ENCODE measurements around the gene LYG2. TPM values are rescaled to one million over a fixed set of nuclear protein-coding genes. Genes with fewer than 3 reads are reported as not detected.
"Not testable (repeated sequence)": the region's sequence is repeated elsewhere in the genome, so short reads cannot be mapped to it uniquely, and the experiment has no call there.

LYG2 gene
- total and polyA plus RNA-seq, 4 experiments from 2014 or later: not detected

DNA sequence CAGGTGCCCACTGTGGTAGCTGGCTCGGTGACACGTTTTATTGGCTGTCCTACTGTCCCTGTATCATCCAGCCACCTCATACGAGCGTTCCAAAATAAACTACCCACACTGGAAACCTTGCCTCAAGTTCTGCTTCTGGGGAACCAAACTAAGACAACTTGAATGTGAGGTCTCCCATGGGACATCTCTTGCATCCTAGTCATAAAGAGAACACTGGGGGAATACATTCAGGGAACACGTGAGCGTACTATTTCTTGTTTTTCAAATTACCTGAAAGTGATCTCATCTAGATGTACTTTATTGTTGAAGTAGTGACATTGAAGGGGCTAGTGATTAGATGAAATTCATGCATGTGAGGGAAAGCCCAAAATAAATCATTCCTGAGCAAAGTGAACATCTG lies 15.0 kb downstream of the LYG2 start:
- POLR2A ChIA-PET (ENCODE audit: partially characterized antibody): no interaction called here

DNA sequence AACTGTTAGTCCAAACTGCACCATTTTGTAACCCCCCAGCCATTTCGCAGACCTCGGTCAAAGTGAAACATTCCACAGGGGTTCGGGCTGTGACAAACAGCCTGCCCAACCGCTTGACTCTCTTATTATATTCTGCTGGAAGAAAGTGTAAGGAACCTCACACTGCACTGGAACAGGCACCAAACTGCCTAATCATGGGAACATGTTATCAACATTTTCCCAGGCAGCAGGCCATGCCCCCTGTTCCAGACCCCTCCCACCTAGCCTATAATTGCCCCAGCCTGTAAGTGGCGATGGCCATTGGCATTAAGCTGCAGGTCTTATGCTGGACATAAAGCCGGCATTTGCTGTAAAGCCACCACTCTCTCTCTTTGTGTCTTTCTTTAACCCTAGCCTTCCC lies 16.9 kb downstream of the LYG2 start:
- Mint-ChIP-seq H3K4me1 (no peaks in the 10 kb centered on the region), H3K4me3 (no peak overlapping the region), H3K27ac (no peak overlapping the region), H3K9me3 (peaks cover 0 to 6% (median 2%) of the 10 kb centered on the region in 8 donors), H3K27me3 (no peaks in the 10 kb centered on the region), H3K36me3 (peaks cover 0 to 4% of the 10 kb centered on the region in 2 donors)
- no peak overlapping the region for H3K27ac ChIP-seq (ENCODE audit: low read depth, low read length)
- intact Hi-C loops (cut with micrococcal nuclease): no loop called here
- no peak overlapping the region for H3K4me3 ChIP-seq (ENCODE audit: low read length in 2 of 2)
- no peaks in the 10 kb centered on the region for H3K4me1 ChIP-seq (ENCODE audit: insufficient read depth, low read length)
- POLR2A ChIA-PET (ENCODE audit: partially characterized antibody): no interaction called here
- CTCF ChIA-PET (ENCODE audit: partially characterized antibody): no interaction called here
- H3K27me3 ChIP-seq (ENCODE audit: insufficient read depth, low read length): no peaks in the 10 kb centered on the region
- no peaks in the 10 kb centered on the region for H3K9me3 ChIP-seq (ENCODE audit: control insufficient read depth in 1 of 2, low read length in 2 of 2)
- DNase-seq: no peak
- H3K36me3 ChIP-seq (ENCODE audit: insufficient read depth, low read length): no peaks in the 10 kb centered on the region

More for the DNA sequence above, 15.0 kb downstream of the LYG2 start:
- no peak overlapping the region for H3K4me3 Mint-ChIP-seq
- intact Hi-C loops (cut with micrococcal nuclease): no loop called here
- H3K36me3 Mint-ChIP-seq: peaks cover 2 to 7% of the 10 kb centered on the region in 2 donors
- H3K36me3 ChIP-seq (ENCODE audit: insufficient read depth, low read length): no peaks in the 10 kb centered on the region
- H3K27me3 Mint-ChIP-seq: no peaks in the 10 kb centered on the region
- no peak for DNase-seq
- no peak overlapping the region for H3K4me3 ChIP-seq (ENCODE audit: low read length in 2 of 2)
- peaks cover 0 to 2% (median 0%) of the 10 kb centered on the region in 8 donors for H3K9me3 Mint-ChIP-seq
- no peaks in the 10 kb centered on the region for H3K9me3 ChIP-seq (ENCODE audit: control insufficient read depth in 1 of 2, low read length in 2 of 2)
- CTCF ChIA-PET (ENCODE audit: partially characterized antibody): no interaction called here
- no peak overlapping the region for H3K27ac Mint-ChIP-seq
- no peaks in the 10 kb centered on the region for H3K4me1 ChIP-seq (ENCODE audit: insufficient read depth, low read length)
- no peaks in the 10 kb centered on the region for H3K4me1 Mint-ChIP-seq
- no peaks in the 10 kb centered on the region for H3K27me3 ChIP-seq (ENCODE audit: insufficient read depth, low read length)
- no peak overlapping the region for H3K27ac ChIP-seq (ENCODE audit: low read depth, low read length)

DNA sequence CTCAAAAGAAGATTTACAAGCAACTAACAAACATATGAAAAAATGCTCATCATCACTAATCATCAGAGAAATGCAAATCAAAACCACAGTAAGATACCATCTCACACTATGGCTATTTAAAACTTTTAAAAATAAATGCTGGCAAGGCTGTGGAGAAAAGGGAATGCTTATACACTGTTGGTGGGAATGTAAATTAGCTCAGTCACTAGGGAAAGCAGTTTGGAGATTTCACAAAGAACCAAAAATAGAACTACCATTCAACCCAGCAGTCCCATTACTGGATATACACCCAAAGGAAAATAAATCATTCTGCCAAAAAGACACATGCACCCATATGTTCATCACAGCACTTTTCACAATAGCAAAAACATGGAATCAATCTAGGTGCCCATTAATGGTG lies 22.3 kb downstream of the LYG2 start:
- H3K27me3 Mint-ChIP-seq; DNase-seq; H3K4me3 ChIP-seq (ENCODE audit: low read length in 2 of 2); H3K36me3 ChIP-seq (ENCODE audit: insufficient read depth, low read length); H3K36me3 Mint-ChIP-seq; H3K27me3 ChIP-seq (ENCODE audit: insufficient read depth, low read length); CTCF ChIA-PET (ENCODE audit: partially characterized antibody); H3K9me3 ChIP-seq (ENCODE audit: control insufficient read depth in 1 of 2, low read length in 2 of 2); H3K27ac Mint-ChIP-seq; intact Hi-C loops (cut with micrococcal nuclease); H3K4me3 Mint-ChIP-seq; POLR2A ChIA-PET (ENCODE audit: partially characterized antibody); H3K4me1 Mint-ChIP-seq; H3K4me1 ChIP-seq (ENCODE audit: insufficient read depth, low read length); H3K27ac ChIP-seq (ENCODE audit: low read depth, low read length): not testable (repeated sequence)
- H3K9me3 Mint-ChIP-seq: peaks cover 2 to 31% (median 25%) of the 10 kb centered on the region in 8 donors

DNA sequence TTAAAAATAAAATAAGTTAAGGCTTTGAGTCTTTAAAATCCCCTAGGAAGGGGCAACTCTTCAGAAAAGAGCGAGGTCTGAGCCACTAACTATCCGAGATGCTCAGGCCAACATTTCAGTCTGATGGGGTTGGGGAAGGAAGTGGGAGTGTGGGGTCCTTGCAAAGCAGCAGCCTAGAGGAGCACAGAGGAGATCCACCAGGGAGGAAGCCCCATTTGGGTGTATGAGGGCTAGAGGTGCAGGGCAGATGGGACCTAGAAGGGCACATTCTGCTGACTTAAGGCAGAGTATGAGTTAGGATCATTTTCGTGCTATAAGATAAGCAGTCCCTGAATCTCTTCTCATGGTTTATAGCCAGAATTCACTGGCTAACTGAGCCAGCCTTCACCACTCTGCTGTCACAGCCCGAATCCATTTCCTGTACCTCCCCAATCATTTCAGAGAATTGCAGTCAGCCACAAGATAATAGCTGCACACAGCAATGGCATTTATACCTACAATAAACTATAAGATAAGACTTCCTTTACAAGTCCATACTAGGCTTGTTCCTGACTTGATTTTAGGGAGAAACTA lies 37.5 kb downstream of the LYG2 start:
- POLR2A ChIA-PET (ENCODE audit: partially characterized antibody): no interaction called here
- H3K27me3 Mint-ChIP-seq: no peaks in the 10 kb centered on the region
- Histone ChIP-seq H3K4me3 (ENCODE audit: low read length in 2 of 2) (no peak overlapping the region), H3K9me3 (ENCODE audit: control insufficient read depth in 1 of 2, low read length in 2 of 2) (no peaks in the 10 kb centered on the region), H3K27ac (ENCODE audit: low read depth, low read length) (no peak overlapping the region), H3K36me3 (ENCODE audit: insufficient read depth, low read length) (no peaks in the 10 kb centered on the region), H3K27me3 (ENCODE audit: insufficient read depth, low read length) (no peaks in the 10 kb centered on the region), H3K4me1 (ENCODE audit: insufficient read depth, low read length) (no peaks in the 10 kb centered on the region)
- DNase-seq: no peak
- intact Hi-C loops (cut with micrococcal nuclease): no loop called here
- H3K27ac Mint-ChIP-seq: no peak overlapping the region
- H3K4me3 Mint-ChIP-seq: no peak overlapping the region
- CTCF ChIA-PET (ENCODE audit: partially characterized antibody): no interaction called here
- peaks cover 25 to 46% of the 10 kb centered on the region in 2 donors for H3K36me3 Mint-ChIP-seq
- no peaks in the 10 kb centered on the region for H3K4me1 Mint-ChIP-seq
- no peaks in the 10 kb centered on the region for H3K9me3 Mint-ChIP-seq

DNA sequence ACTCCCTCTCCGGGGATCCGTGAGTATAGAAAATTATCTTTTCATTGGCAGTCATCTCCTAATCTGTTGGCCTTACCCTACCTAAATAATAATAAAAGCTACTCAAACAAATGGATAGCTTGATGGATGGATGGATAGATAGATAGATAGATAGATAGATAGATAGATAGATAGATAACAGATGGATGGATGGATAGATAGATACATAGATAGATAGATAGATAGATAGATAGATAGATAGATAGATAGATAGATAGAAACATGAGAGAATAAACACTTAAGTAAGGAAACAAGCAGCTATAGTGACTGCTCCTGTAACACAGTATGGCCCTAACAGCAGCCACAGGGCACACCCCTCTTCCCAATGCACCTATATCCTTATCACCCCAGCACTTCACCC lies 39.4 kb downstream of the LYG2 start:
- H3K9me3 Mint-ChIP-seq: no peaks in the 10 kb centered on the region
- no peaks in the 10 kb centered on the region for H3K27me3 Mint-ChIP-seq

DNA sequence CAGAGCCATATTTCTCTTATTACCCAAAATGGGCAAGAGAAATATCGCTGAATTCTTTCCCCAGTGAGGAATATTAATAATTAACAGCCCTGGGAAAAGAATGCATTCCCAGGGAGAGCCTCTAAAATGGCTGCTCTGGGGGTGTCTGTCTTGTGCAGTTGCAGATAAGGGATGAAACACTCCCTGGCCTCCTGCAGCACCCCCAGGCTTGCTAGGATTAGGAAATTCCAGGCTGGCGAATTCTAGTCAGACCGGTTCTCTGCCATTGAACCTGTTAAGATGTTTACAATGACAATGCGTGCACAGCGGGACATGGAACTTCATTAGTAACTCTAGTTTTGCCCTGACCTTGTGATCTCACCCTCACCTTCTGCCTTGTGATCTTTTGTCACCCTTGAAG lies 50.0 kb downstream of the LYG2 start:
- DNase-seq: no peak
- ChIA-PET POLR2A (ENCODE audit: partially characterized antibody) (no interaction called here), CTCF (ENCODE audit: partially characterized antibody) (no interaction called here)
- no peaks in the 10 kb centered on the region for H3K9me3 ChIP-seq (ENCODE audit: control insufficient read depth in 1 of 2, low read length in 2 of 2)
- H3K27me3 Mint-ChIP-seq: no peaks in the 10 kb centered on the region
- no peaks in the 10 kb centered on the region for H3K27me3 ChIP-seq (ENCODE audit: insufficient read depth, low read length)
- no peak overlapping the region for H3K27ac ChIP-seq (ENCODE audit: low read depth, low read length)
- no peaks in the 10 kb centered on the region for H3K4me1 ChIP-seq (ENCODE audit: insufficient read depth, low read length)
- no peak overlapping the region for H3K4me3 Mint-ChIP-seq
- H3K9me3 Mint-ChIP-seq: peaks cover 0 to 16% (median 10%) of the 10 kb centered on the region in 8 donors
- H3K4me1 Mint-ChIP-seq: peaks cover 0 to 2% (median 0%) of the 10 kb centered on the region in 4 donors
- peaks cover 9 to 34% of the 10 kb centered on the region in 2 donors for H3K36me3 Mint-ChIP-seq
- intact Hi-C loops (cut with micrococcal nuclease): no loop called here
- H3K4me3 ChIP-seq (ENCODE audit: low read length in 2 of 2): no peak overlapping the region
- no peaks in the 10 kb centered on the region for H3K36me3 ChIP-seq (ENCODE audit: insufficient read depth, low read length)
- H3K27ac Mint-ChIP-seq: no peak overlapping the region

More for the DNA sequence above, 39.4 kb downstream of the LYG2 start:
- intact Hi-C loops (cut with micrococcal nuclease): no loop called here
- Mint-ChIP-seq H3K4me3 (no peak overlapping the region), H3K4me1 (no peaks in the 10 kb centered on the region), H3K36me3 (peaks cover 16 to 35% of the 10 kb centered on the region in 2 donors), H3K27ac (no peak overlapping the region)
- POLR2A ChIA-PET (ENCODE audit: partially characterized antibody): no interaction called here
- Histone ChIP-seq H3K27me3 (ENCODE audit: insufficient read depth, low read length) (no peaks in the 10 kb centered on the region), H3K4me3 (ENCODE audit: low read length in 2 of 2) (no peak overlapping the region), H3K4me1 (ENCODE audit: insufficient read depth, low read length) (no peaks in the 10 kb centered on the region), H3K36me3 (ENCODE audit: insufficient read depth, low read length) (no peaks in the 10 kb centered on the region), H3K9me3 (ENCODE audit: control insufficient read depth in 1 of 2, low read length in 2 of 2) (no peaks in the 10 kb centered on the region), H3K27ac (ENCODE audit: low read depth, low read length) (no peak overlapping the region)
- CTCF ChIA-PET (ENCODE audit: partially characterized antibody): no interaction called here
- DNase-seq: no peak

DNA sequence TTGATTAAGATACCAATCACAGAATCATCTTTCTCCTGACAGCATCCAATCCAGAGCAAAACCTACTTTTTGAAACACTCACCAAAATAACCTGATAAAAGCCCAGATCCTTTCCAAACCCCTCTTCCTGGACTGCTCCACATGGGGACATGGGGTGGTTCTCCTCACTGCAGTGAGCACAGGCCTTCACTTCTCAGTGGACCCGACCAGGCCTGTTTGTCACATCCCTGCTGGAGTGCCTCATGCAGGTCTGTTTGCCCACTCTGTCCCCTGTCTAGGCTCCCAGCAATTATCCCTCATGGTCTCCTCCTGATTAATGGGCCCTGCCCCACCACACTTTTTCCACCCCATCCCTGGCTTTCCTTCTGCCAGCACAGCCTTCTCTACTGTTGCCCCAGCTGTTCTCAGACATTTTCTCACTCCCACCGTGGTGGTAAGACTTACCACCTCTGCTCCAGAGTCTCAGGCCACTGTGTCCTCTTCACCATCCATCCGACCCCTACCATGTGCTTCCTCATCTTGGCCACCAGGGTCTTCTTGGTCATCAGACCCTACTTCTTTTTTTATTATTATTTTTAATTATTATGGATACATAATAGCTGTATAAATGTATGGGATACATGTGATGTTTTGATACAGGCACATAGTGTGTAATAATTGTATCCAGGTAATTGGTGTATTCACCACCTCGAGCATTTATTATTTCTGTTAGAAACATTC lies 53.3 kb downstream of the LYG2 start:
- Histone ChIP-seq H3K27me3 (ENCODE audit: insufficient read depth, low read length) (no peaks in the 10 kb centered on the region), H3K4me3 (ENCODE audit: low read length in 2 of 2) (no peak overlapping the region), H3K4me1 (ENCODE audit: insufficient read depth, low read length) (no peaks in the 10 kb centered on the region), H3K9me3 (ENCODE audit: control insufficient read depth in 1 of 2, low read length in 2 of 2) (no peaks in the 10 kb centered on the region), H3K27ac (ENCODE audit: low read depth, low read length) (no peak overlapping the region), H3K36me3 (ENCODE audit: insufficient read depth, low read length) (peaks cover 10% of the 10 kb centered on the region)
- no peaks in the 10 kb centered on the region for H3K27me3 Mint-ChIP-seq
- POLR2A ChIA-PET (ENCODE audit: partially characterized antibody): no interaction called here
- peaks cover 0 to 16% (median 9%) of the 10 kb centered on the region in 8 donors for H3K9me3 Mint-ChIP-seq
- DNase-seq: no peak
- H3K4me1 Mint-ChIP-seq: peaks cover 0 to 4% (median under 1%) of the 10 kb centered on the region in 4 donors
- H3K27ac Mint-ChIP-seq: peak overlapping the region in 4 of 7 donors; percentile 44 to 88 (median 56)
- no peak overlapping the region for H3K4me3 Mint-ChIP-seq
- CTCF ChIA-PET (ENCODE audit: partially characterized antibody): no interaction called here
- H3K36me3 Mint-ChIP-seq: peaks cover 8% of the 10 kb centered on the region in 2 donors
- intact Hi-C loops (cut with micrococcal nuclease): no loop called here

Data from CD4-positive, alpha-beta memory T cell (primary cell).